Measurements from ENCODE around the gene SCD. TPM values are rescaled to one million over a fixed set of nuclear protein-coding genes. Genes with fewer than 3 reads are reported as not detected.

The SCD gene
- total and polyA plus RNA-seq, 10 of the 15 experiments (the other 5 are each of a cell fraction or from before 2014, with no cell fraction given) = 68.7 to 279 (median 99.5) TPM

DNA sequence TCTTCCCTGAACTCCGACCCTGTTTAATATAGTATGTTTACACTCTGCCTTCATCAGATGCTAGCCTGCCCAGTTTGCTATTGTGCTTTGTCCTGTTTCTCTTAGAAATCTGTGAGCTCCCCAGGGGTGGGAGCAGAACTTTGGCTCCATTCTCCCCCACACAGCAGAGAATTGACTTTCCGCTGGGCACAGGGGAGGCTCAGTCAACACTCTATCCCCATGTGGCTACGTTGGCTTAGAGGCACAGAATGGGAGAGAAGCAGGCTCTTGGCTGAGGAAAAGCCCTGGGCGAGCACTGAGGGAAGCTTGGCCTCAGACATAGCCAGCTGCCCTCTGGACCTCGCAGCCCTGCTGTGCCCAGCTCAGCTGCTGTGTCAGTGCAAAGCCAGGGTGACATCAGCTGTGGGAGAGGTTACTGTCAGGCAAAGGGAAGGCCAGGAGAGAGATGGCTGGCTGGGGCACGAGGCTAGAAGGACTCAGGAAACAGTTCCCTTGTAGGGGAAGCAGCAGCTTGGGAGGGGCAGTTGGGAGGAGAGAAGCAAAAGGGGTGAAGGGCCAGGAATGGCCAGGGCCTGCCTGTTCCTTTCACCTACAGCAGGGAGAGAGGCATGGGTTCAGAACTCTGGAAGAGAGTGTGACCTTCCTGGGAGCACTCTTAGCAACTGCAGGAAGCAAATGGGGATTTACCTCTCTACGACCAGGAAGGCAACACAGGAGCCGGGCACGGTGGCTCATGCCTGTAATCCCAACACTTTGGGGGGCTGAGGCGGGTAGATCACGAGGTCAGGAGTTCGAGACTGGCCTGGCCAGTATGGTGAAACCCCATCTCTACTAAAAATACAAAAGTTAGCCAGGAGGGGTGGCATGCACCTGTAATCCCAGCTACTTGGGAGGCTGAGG lies 5.8 kb upstream of the SCD start (continued):
- TF ChIP-seq SREBF1 (IDR thresholded peaks at IDR 0.05; ENCODE audit: low read length) (no peak), PAX8 (IDR thresholded peaks at IDR 0.05) (no peak), EP300 (IDR thresholded peaks at IDR 0.05; ENCODE audit: borderline replicate concordance in 1 of 2, control insufficient read depth in 1 of 2, low read depth in 2 of 2, low read length in 2 of 2) (no peak)
- TF ChIP-seq, protein P1, sequence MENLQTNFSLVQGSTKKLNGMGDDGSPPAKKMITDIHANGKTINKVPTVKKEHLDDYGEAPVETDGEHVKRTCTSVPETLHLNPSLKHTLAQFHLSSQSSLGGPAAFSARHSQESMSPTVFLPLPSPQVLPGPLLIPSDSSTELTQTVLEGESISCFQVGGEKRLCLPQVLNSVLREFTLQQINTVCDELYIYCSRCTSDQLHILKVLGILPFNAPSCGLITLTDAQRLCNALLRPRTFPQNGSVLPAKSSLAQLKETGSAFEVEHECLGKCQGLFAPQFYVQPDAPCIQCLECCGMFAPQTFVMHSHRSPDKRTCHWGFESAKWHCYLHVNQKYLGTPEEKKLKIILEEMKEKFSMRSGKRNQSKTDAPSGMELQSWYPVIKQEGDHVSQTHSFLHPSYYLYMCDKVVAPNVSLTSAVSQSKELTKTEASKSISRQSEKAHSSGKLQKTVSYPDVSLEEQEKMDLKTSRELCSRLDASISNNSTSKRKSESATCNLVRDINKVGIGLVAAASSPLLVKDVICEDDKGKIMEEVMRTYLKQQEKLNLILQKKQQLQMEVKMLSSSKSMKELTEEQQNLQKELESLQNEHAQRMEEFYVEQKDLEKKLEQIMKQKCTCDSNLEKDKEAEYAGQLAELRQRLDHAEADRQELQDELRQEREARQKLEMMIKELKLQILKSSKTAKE (IDR thresholded peaks at IDR 0.05; ENCODE audit: low read depth, poor library complexity, severe bottlenecking) = no peak
- TF ChIP-seq, protein P2, sequence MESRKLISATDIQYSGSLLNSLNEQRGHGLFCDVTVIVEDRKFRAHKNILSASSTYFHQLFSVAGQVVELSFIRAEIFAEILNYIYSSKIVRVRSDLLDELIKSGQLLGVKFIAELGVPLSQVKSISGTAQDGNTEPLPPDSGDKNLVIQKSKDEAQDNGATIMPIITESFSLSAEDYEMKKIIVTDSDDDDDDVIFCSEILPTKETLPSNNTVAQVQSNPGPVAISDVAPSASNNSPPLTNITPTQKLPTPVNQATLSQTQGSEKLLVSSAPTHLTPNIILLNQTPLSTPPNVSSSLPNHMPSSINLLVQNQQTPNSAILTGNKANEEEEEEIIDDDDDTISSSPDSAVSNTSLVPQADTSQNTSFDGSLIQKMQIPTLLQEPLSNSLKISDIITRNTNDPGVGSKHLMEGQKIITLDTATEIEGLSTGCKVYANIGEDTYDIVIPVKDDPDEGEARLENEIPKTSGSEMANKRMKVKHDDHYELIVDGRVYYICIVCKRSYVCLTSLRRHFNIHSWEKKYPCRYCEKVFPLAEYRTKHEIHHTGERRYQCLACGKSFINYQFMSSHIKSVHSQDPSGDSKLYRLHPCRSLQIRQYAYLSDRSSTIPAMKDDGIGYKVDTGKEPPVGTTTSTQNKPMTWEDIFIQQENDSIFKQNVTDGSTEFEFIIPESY (IDR thresholded peaks at IDR 0.05) = no peak

Measured in GM12878 (cell line).